Skeletal muscle tissue (tissue), 4 donors: Measurements from ENCODE around the gene ATAD2B. TPM values are rescaled to one million over a fixed set of nuclear protein-coding genes. Genes with fewer than 3 reads are reported as not detected.

ENCODE experiments used
- H3K27ac ChIP-seq: one replicate; pipeline ENCODE4 v1.7.0; 2013; ENCODE audit warnings: mild to moderate bottlenecking, low read depth, low read length, inconsistent platforms
- H3K27me3 ChIP-seq, 3 donors: one replicate each; pipeline ENCODE4 v1.7.0; 2013; ENCODE audit warnings: low read length in 3 of 3; ENCODE audit not compliant: control insufficient read depth in 3 of 3, insufficient read depth in 3 of 3
- H3K36me3 ChIP-seq, 3 donors: one replicate each; pipeline ENCODE4 v1.7.0; 2013; ENCODE audit warnings: low read length in 3 of 3; ENCODE audit not compliant: control insufficient read depth in 3 of 3, insufficient read depth in 3 of 3
- H3K4me1 ChIP-seq, 3 donors: one replicate each; pipeline ENCODE4 v1.7.0; 2013; ENCODE audit warnings: low read length in 3 of 3, mild to moderate bottlenecking in 3 of 3; ENCODE audit not compliant: control insufficient read depth in 3 of 3, insufficient read depth in 3 of 3
- H3K4me3 ChIP-seq, 3 donors: one replicate each; pipeline ENCODE4 v1.7.0; 2013; ENCODE audit warnings: low read length in 3 of 3
- H3K9ac ChIP-seq, 3 donors: one replicate each; pipeline ENCODE4 v1.7.0; 2013; ENCODE audit warnings: low read length in 3 of 3, mild to moderate bottlenecking in 3 of 3, moderate library complexity in 2 of 3, low read depth in 1 of 3
- H3K9me3 ChIP-seq, 3 donors: one replicate each; pipeline ENCODE4 v1.7.0; 2013; ENCODE audit warnings: low read length in 3 of 3; ENCODE audit not compliant: control insufficient read depth in 3 of 3
- total RNA-seq: library from RNA; depleted of rRNA; stranded (reverse); fragments of >200 nt; gene quantifications from one replicate; pipeline ENCODE4 v1.2.3, GENCODE V29; 2014
- donor health status: Osteomylitis.

ATAD2B gene
- total RNA-seq, 1 donor from 2014 or later: 30.3 TPM

DNA sequence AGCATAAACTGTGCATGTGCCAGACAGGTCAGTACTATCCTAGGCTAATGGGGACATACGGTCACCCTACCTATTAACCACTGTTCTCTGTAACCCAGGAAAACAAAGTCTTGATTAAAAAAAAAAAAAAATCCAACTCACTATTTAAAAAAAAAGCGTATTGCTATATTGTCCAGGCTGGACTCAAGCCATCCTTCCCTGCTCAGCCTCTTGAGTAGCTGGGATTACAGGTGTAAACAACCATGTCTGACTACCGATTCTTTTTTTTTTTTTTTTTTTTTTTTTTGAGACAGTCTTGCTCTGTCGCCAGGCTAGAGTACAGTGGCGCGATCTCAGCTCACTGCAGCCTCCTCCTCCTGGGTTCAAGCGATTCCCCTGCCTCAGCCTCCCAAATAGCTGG lies 11.6 kb downstream of the ATAD2B start:
- H3K4me3 ChIP-seq: no peak overlapping the region
- no peaks in the 10 kb centered on the region for H3K27me3 ChIP-seq
- no peak overlapping the region for H3K27ac ChIP-seq

DNA sequence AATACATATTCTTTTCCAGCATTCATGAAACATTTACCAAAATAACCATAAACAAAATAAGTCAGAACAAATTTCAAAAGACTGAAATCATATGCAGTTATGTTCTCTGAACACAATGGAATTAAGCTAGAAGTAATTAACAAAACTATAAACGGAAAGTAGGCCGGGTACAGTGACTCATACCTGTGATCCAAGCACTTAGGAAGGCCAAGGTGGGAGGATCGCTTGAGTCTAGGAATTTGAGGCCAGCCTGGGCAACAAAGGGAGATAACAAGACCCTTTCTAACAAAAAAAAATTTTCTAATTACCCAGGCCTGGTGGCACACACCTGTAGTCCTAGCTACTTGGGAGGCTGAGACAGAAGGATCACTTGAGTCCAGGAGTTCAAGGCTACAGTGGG lies 14.9 kb downstream of the ATAD2B start:
- Histone ChIP-seq H3K4me3 (no peak overlapping the region), H3K36me3 (no peaks in the 10 kb centered on the region), H3K27me3 (no peaks in the 10 kb centered on the region), H3K9ac (no peak overlapping the region), H3K9me3 (no peaks in the 10 kb centered on the region), H3K4me1 (peaks cover 5 to 7% (median 6%) of the 10 kb centered on the region in 3 donors), H3K27ac (no peak overlapping the region)

More for the DNA sequence above, 11.6 kb downstream of the ATAD2B start:
- Histone ChIP-seq H3K4me1 (peaks cover 5 to 11% (median 7%) of the 10 kb centered on the region in 3 donors), H3K9me3 (no peaks in the 10 kb centered on the region), H3K36me3 (no peaks in the 10 kb centered on the region), H3K9ac (no peak overlapping the region)

DNA sequence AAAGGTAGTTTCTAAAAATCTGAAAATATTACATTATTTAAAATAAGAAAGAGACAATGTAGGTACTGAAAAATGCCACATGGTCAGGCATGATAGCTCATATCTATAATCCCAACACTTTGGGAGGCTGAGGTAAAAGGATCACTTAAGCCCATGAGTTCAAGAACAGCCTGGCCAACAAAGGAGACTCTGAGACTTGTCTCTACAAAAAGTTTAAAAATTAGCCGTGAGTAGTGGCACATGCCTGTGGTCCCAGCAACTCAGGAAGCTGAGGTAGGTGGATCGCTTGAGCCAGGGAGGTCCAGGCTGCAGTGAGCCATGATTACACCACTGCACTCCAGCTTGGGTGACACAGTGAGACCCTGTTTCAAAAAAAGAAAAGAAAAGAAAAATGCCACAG lies 21.8 kb downstream of the ATAD2B start:
- no peaks in the 10 kb centered on the region for H3K27me3 ChIP-seq
- no peak overlapping the region for H3K4me3 ChIP-seq
- H3K36me3 ChIP-seq: no peaks in the 10 kb centered on the region
- H3K9me3 ChIP-seq: no peaks in the 10 kb centered on the region
- H3K9ac ChIP-seq: no peak overlapping the region
- H3K4me1 ChIP-seq: peaks cover 0 to 9% (median 8%) of the 10 kb centered on the region in 3 donors
- no peak overlapping the region for H3K27ac ChIP-seq

DNA sequence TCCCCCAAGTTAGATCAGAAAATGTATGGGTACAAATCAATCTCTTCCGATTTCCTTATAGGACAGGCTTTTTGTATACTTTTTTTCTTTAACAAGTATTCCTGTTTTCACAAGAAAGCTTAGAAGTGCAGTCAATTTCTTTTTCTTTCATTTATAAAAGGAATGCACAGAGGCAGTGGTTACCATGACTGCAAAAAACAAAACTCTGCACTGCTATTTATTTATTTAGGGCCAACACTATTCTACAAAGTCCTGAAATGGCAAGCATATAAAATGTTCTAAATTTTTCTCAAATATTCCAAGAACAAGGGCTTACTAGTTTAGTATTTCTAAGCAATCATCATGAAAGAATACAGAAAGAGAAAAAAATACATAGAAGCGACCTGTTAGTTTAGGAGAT lies 22.2 kb downstream of the ATAD2B start:
- Histone ChIP-seq H3K9ac (no peak overlapping the region), H3K4me3 (no peak overlapping the region), H3K36me3 (no peaks in the 10 kb centered on the region), H3K27me3 (no peaks in the 10 kb centered on the region), H3K4me1 (peaks cover 0 to 9% (median 9%) of the 10 kb centered on the region in 3 donors), H3K27ac (no peak overlapping the region), H3K9me3 (no peaks in the 10 kb centered on the region)

DNA sequence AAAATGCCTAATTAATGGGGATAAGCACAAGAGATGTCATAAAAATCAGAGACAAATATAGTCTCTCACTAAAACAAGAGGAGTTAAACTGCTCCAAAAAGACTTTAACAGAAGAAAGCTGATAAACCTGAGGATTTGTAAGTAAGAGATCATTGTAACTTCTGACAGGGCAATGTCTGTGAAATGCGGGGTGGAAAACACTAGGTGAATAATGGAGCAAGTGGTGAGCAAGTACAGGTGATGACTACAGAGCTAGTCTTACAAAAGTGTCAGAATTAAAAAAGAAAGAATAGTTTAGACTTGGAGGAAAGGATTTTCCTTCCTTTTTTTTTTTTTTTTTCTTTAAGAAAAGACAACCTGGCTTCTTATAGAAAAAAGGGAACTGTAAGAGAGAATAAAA lies 22.7 kb downstream of the ATAD2B start:
- H3K4me3 ChIP-seq: no peak overlapping the region
- no peak overlapping the region for H3K9ac ChIP-seq
- H3K4me1 ChIP-seq: peaks cover 0 to 9% (median 9%) of the 10 kb centered on the region in 3 donors
- H3K9me3 ChIP-seq: no peaks in the 10 kb centered on the region
- H3K27me3 ChIP-seq: no peaks in the 10 kb centered on the region
- no peaks in the 10 kb centered on the region for H3K36me3 ChIP-seq
- H3K27ac ChIP-seq: no peak overlapping the region

DNA sequence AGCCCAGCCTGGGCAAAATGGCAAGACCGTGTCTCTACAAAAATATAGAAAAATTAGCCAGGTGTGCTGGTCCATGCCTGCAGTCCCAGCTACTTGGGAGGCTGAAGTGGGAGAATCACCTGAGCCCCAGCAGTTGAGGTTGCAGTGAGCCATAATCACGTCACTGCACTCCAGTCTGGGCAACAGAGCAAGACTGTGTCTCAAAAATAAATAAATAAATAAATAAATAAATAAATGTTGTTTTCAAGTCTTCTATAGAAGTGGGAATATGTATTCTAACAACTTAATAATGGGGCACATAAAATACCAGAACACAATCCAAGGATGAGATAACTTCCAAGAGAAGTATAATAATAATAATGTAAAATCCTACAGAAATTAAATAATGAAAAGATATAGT lies 23.9 kb downstream of the ATAD2B start:
- Histone ChIP-seq H3K4me1 (peaks cover 0 to 9% (median 9%) of the 10 kb centered on the region in 3 donors), H3K36me3 (no peaks in the 10 kb centered on the region), H3K27ac (no peak overlapping the region), H3K27me3 (no peaks in the 10 kb centered on the region), H3K9ac (no peak overlapping the region), H3K9me3 (no peaks in the 10 kb centered on the region), H3K4me3 (no peak overlapping the region)

DNA sequence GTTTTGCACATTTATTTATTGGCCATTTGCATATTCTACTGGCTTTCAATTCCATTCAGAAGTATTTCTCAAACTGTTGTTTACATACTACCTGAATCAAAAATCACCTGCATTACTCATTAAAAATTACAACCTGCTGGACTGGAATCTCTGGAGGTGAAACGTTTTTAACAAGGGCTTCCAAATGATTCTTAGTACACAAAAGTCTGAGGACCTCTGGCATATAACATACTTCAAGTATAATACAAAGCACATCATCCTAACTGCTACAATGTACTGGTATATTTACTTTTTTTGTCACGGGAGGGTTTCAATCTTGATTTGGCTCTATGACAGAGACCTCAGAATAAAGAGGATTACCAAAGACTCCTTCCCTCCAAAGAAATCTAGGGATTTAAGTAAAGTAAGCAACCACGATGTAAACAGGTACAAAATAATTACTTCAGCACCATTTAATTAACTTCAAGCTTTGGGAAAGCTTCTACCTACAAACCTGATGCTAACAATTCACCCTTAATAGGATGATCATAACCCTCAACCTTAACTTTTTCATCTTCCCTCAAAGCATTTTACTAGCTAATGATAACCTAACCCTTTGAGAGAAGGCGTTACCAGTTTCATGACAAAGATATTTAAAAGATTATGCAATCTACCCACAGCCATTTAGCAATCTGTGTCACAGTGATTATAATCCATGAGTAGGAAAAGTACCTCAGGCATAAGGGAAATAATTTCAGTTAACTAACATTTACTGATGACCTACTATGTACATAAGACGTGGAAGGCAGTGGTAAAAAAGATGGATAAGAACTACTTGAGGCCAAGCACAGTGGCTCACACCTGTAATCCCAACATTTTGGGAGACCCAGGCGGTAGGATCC lies 24.7 kb downstream of the ATAD2B start:
- Histone ChIP-seq H3K9me3 (no peaks in the 10 kb centered on the region), H3K4me1 (peaks cover 0 to 9% (median 9%) of the 10 kb centered on the region in 3 donors), H3K27ac (no peak overlapping the region), H3K27me3 (no peaks in the 10 kb centered on the region), H3K36me3 (no peaks in the 10 kb centered on the region), H3K9ac (no peak overlapping the region), H3K4me3 (no peak overlapping the region)

DNA sequence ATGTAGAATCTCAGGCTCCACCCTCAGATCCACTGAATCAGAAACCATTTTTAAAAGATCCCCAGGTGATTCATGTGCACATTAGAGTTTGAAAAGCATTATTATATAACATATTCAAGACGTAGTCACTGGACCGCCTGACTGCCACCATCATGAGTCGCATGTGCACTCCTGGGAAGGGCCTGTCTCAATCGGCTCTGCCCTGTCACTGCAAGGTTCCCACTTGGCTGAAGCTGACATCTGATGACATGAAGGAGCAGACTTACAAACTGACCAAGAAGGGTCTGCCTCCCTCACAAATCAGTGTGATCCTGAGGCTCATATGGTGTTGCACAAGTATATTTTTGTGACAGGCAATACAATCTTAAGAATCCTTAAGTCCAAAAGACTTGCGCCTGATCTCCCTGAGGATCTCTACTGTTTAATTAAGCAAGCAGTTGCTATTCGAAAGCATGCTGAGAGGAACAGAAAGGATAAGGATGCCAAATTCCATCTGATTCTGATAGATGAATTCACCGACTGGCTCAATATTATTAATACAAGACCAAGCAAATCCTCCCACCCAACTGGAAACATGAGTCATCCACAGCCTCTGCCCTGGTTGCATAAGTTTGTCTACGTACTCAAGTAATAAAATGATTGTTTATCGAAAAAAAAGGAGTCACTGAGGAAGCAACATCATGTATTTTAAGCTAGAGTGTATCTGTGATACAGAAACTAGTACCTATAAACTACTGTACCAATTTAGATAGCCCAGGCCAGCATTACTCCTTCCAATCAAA lies 26.2 kb downstream of the ATAD2B start:
- Histone ChIP-seq H3K27ac (peak overlapping the region; percentile 4), H3K4me1 (peaks cover 0 to 9% (median 9%) of the 10 kb centered on the region in 3 donors), H3K4me3 (no peak overlapping the region), H3K36me3 (no peaks in the 10 kb centered on the region), H3K9ac (peak overlapping the region in 1 of 3 donors; percentile 41), H3K27me3 (no peaks in the 10 kb centered on the region), H3K9me3 (no peaks in the 10 kb centered on the region)

DNA sequence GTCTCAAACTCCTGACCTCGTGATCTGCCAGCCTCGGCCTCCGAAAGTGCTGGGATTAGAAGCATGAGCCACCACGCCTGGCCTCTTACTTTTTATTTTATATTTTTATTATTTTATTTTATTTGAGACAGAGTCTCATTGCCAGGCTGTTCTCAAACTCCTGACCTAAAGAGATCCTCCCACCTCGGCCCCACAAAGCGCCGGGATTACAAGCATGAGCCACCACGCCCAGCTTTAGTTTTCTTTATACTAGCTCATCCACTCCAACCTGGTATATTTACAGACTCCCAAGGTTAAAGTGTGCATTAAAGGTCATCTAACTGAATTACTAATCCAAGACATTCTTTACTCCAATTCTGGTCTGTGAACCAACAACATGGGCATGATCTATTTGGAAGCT lies 26.8 kb downstream of the ATAD2B start:
- Histone ChIP-seq H3K4me3 (no peak overlapping the region), H3K9me3 (no peaks in the 10 kb centered on the region), H3K36me3 (no peaks in the 10 kb centered on the region), H3K9ac (peak overlapping the region in 1 of 3 donors; percentile 41), H3K4me1 (peaks cover 0 to 9% (median 9%) of the 10 kb centered on the region in 3 donors), H3K27me3 (no peaks in the 10 kb centered on the region), H3K27ac (peak overlapping the region; percentile 4)

DNA sequence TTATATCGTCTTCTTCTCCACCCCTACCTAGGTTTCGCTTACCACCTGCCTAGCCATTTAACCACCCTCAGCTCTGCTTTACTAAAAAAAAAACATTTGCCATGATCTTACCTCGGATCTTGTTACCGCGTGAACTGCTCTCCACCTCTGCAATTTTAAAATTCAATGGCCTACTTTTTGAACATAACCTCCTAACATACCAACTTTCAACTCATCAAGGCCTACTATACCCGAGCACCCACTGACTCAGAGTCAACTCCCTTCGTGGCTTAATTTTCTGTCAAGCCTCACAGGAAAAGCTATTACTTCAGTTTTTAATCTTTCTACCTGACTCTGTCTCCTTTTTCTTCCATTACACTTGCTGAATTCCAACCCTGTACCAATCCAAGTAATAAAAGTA lies 55.7 kb downstream of the ATAD2B start:
- Histone ChIP-seq H3K36me3 (peaks cover 18 to 25% (median 22%) of the 10 kb centered on the region in 3 donors), H3K4me3 (no peak overlapping the region), H3K4me1 (no peaks in the 10 kb centered on the region)

More for the DNA sequence above, 55.7 kb downstream of the ATAD2B start:
- Histone ChIP-seq H3K9ac (no peak overlapping the region), H3K27me3 (no peaks in the 10 kb centered on the region), H3K27ac (no peak overlapping the region), H3K9me3 (no peaks in the 10 kb centered on the region)
